ENCODE results near the gene CLASRP. TPM values are rescaled to one million over a fixed set of nuclear protein-coding genes. Genes with fewer than 3 reads are reported as not detected.
A peak's percentile ranks its signal among the peaks of the same experiment; 100 is the strongest.

The CLASRP gene
- total and polyA plus RNA-seq, 9 of the 15 experiments (the other 6 are each of a cell fraction or from before 2014, with no cell fraction given): 0.94 to 86.3 (median 44.0) TPM

DNA sequence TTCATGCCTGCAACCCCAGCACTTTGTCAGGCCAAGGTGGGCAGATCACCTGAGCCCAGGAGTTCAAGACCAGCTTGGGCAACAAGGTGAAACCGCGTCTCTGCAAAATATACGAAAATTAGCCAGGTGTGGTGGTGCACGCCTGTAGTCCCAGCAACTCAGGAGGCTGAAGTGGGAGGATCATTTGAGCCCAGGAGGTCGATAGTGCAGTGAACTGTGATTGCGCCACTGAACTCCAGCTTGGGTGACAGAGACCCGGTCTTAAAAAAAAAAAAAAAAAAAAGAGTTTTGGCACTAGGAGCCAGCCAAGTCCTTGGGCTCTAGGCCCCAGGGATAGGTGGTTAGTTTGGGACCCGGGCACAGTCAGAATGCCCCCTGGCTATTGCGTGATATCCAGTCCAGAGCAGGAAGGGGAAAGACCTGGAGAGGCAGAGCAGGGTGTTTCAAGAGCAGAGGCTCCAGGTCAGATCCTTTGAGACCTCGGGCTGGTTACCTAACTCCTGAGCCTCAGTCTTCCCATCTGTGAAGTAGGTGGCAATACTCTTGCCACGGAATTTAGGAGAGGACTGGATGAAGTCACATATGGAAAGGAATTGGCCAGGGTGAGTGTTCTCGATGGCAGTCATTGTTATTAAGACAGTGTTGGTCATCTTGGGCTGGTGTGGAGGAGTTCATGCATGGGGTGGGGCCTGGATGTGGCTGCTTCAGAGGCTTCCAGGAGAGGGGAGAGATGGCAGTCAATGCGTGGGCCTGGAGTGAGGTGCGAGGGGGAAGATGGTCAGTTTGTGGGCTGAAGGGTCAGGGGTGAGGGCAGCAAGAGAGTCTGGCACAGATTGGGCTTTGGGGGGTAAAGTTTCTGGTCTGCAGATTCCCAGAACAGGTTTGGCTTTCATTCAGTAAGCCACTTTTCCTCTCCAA is 56.9 kb downstream of the CLASRP start (continued):
- TF ChIP-seq MXI1 (IDR thresholded peaks at IDR 0.05; ENCODE audit: low read depth, low read length) (no peak), ZNF507 (tag; conservative IDR thresholded peaks at IDR 0.05) (no peak), CBX3 (IDR thresholded peaks at IDR 0.05; ENCODE audit: borderline replicate concordance in 1 of 2, low read length in 2 of 2) (no peak), KDM1A (IDR thresholded peaks at IDR 0.05) (peak in 1 of 2 experiments; percentile 79; a peak in 3 of 4 replicates), EGR1 (conservative IDR thresholded peaks at IDR 0.05) (peak; percentile 68), ZNF140 (CRISPR knock-in tag; IDR thresholded peaks at IDR 0.05) (no peak), CHD4 (IDR thresholded peaks at IDR 0.05; ENCODE audit: insufficient read depth, insufficient replicate concordance, low read depth, low read length, poor library complexity, severe bottlenecking) (peak; percentile 29), MCM2 (IDR thresholded peaks at IDR 0.05; ENCODE audit: low read depth) (no peak), PHTF2 (CRISPR knock-in tag; IDR thresholded peaks at IDR 0.05) (no peak)
- TF ChIP-seq, protein P1, sequence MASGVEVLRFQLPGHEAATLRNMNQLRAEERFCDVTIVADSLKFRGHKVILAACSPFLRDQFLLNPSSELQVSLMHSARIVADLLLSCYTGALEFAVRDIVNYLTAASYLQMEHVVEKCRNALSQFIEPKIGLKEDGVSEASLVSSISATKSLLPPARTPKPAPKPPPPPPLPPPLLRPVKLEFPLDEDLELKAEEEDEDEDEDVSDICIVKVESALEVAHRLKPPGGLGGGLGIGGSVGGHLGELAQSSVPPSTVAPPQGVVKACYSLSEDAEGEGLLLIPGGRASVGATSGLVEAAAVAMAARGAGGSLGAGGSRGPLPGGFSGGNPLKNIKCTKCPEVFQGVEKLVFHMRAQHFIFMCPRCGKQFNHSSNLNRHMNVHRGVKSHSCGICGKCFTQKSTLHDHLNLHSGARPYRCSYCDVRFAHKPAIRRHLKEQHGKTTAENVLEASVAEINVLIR (CRISPR knock-in tag; IDR thresholded peaks at IDR 0.05): no peak
